ENCODE results near the gene CR1. TPM values are rescaled to one million over a fixed set of nuclear protein-coding genes. Genes with fewer than 3 reads are reported as not detected.
"Not testable (repeated sequence)": the region's sequence is repeated elsewhere in the genome, so short reads cannot be mapped to it uniquely, and the experiment has no call there.

Gene CR1
- total RNA-seq, 1 donor from 2014 or later, result 0.51 TPM

DNA sequence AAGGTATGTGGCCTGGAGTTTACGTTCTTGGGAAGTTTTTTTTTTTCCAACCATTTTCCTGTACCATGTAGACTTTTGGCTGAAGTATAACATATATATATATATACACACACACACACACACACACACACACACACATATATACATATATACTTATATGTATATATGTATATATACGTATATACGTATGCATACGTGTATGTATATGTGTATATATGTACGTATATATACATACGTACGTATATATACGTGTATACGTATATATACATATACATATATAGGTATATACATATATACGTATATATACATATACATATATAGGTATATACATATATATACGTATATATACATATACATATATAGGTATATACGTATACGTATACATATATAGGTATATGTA is 18.9 kb downstream of the CR1 start:
- no peak overlapping the region for H3K4me3 Mint-ChIP-seq (ENCODE audit: unreplicated experiment)
- DNase-seq (ENCODE audit: low spot score), result no peak
- H3K4me1 Mint-ChIP-seq (ENCODE audit: unreplicated experiment), result no peaks in the 10 kb centered on the region
- TF ChIP-seq CTCF (IDR thresholded peaks at IDR 0.05; ENCODE audit: unreplicated experiment), result no peak
- no peaks in the 10 kb centered on the region for H3K27me3 Mint-ChIP-seq (ENCODE audit: unreplicated experiment)
- no peak overlapping the region for H3K27ac Mint-ChIP-seq (ENCODE audit: unreplicated experiment)
- no peaks in the 10 kb centered on the region for H3K9me3 Mint-ChIP-seq (ENCODE audit: unreplicated experiment)
- no peaks in the 10 kb centered on the region for H3K36me3 Mint-ChIP-seq (ENCODE audit: low read depth, unreplicated experiment)

DNA sequence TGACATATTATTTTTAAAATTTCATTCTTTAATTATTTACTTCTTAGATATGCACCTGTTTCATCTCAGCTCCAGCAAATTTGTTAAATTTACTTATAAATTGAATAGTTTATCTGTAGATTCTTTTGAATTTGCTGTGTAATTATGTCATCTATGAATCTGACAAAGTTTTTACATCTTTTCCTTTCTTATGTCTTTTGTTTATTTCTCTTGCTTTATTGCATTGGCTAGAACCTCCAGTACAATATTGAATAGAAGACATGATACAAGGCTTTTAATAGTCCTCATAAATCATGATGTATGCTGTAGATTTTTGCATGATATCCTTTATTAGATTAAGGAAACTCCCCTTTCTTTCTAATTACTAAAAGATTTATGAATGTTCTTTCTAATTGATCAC is 20.8 kb downstream of the CR1 start:
- Mint-ChIP-seq H3K4me3 (ENCODE audit: unreplicated experiment) (no peak overlapping the region), H3K9me3 (ENCODE audit: unreplicated experiment) (no peaks in the 10 kb centered on the region), H3K36me3 (ENCODE audit: low read depth, unreplicated experiment) (no peaks in the 10 kb centered on the region), H3K4me1 (ENCODE audit: unreplicated experiment) (no peaks in the 10 kb centered on the region), H3K27ac (ENCODE audit: unreplicated experiment) (no peak overlapping the region), H3K27me3 (ENCODE audit: unreplicated experiment) (no peaks in the 10 kb centered on the region)
- no peak for TF ChIP-seq CTCF (IDR thresholded peaks at IDR 0.05; ENCODE audit: unreplicated experiment)
- DNase-seq (ENCODE audit: low spot score), result no peak

DNA sequence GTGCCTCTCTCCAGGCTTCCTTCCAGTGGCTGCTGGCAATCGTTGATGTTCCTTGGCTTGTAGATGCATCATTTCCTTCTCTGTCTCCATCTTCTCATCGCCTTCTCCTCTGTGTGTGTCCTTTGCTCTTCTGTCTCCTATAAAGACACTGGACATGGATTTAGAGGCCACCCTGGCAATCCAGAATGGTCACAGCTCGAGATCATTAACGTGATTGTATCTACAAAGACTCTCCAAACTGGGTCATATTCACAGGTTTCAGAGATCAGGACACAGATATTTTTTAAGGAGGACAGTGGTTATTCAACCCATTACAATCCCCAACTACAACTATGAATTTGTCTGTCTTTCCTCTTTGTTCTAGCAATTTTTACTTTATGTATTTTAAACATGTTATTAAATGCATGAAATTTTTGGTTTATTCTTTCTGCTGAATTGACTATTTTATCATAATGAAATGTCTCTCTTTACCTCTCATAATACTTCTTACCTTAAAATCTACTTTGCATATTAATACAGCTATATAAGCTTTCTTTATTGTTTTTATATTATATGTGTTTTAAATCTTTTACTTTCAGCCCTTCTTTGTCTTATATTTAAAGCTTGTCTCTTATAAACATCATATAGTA is 22.8 kb downstream of the CR1 start:
- DNase-seq (ENCODE audit: low spot score), result no peak
- H3K9me3 Mint-ChIP-seq (ENCODE audit: unreplicated experiment), result no peaks in the 10 kb centered on the region
- no peak overlapping the region for H3K4me3 Mint-ChIP-seq (ENCODE audit: unreplicated experiment)
- no peaks in the 10 kb centered on the region for H3K4me1 Mint-ChIP-seq (ENCODE audit: unreplicated experiment)
- H3K27me3 Mint-ChIP-seq (ENCODE audit: unreplicated experiment), result no peaks in the 10 kb centered on the region
- H3K27ac Mint-ChIP-seq (ENCODE audit: unreplicated experiment), result no peak overlapping the region
- no peak for TF ChIP-seq CTCF (IDR thresholded peaks at IDR 0.05; ENCODE audit: unreplicated experiment)
- H3K36me3 Mint-ChIP-seq (ENCODE audit: low read depth, unreplicated experiment), result no peaks in the 10 kb centered on the region

DNA sequence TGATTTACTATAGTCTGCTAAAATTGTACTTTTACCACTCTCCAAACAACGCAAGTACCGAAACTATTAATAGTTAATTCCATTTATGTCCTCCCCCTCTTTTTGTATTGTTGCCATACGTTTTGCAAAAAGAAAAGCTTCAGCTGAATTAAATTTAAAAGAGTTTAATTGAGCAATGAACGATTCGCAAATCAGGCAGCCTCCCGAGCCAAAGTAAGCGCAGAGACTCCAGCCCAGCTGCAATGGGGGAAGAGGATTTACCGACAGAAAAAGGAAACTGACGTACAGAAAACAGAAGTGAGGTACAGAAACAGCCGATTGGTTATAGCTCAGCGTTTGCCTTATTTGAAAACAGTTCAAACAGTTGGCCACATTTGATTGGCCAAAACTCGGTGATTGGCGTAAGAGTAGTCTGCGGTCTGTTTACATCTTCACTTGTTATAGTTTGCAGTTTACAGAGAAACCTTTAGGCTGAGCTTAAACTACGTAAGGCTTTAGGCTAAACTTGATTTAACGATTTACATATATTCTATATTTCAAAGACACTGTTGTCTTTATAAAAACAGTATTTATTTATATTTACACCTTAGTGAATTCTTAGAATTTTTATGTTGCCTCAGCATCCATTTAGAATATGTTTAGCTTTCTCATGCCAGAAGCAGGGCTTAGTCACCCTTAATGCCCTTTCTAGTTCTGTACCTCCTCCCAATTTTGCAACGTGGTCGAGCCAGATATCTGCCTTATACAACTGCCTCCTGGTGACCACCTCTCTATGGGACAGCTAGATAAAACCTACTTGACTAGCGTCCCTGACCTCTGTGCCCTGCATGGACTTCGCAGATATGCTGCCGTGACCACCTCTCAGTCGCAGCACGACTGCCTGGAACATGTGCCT is 23.8 kb downstream of the CR1 start:
- DNase-seq (ENCODE audit: low spot score), result no peak
- H3K36me3 Mint-ChIP-seq (ENCODE audit: low read depth, unreplicated experiment), result no peaks in the 10 kb centered on the region
- H3K27me3 Mint-ChIP-seq (ENCODE audit: unreplicated experiment), result no peaks in the 10 kb centered on the region
- no peak overlapping the region for H3K4me3 Mint-ChIP-seq (ENCODE audit: unreplicated experiment)
- H3K9me3 Mint-ChIP-seq (ENCODE audit: unreplicated experiment), result no peaks in the 10 kb centered on the region
- no peak for TF ChIP-seq CTCF (IDR thresholded peaks at IDR 0.05; ENCODE audit: unreplicated experiment)
- no peaks in the 10 kb centered on the region for H3K4me1 Mint-ChIP-seq (ENCODE audit: unreplicated experiment)
- no peak overlapping the region for H3K27ac Mint-ChIP-seq (ENCODE audit: unreplicated experiment)

DNA sequence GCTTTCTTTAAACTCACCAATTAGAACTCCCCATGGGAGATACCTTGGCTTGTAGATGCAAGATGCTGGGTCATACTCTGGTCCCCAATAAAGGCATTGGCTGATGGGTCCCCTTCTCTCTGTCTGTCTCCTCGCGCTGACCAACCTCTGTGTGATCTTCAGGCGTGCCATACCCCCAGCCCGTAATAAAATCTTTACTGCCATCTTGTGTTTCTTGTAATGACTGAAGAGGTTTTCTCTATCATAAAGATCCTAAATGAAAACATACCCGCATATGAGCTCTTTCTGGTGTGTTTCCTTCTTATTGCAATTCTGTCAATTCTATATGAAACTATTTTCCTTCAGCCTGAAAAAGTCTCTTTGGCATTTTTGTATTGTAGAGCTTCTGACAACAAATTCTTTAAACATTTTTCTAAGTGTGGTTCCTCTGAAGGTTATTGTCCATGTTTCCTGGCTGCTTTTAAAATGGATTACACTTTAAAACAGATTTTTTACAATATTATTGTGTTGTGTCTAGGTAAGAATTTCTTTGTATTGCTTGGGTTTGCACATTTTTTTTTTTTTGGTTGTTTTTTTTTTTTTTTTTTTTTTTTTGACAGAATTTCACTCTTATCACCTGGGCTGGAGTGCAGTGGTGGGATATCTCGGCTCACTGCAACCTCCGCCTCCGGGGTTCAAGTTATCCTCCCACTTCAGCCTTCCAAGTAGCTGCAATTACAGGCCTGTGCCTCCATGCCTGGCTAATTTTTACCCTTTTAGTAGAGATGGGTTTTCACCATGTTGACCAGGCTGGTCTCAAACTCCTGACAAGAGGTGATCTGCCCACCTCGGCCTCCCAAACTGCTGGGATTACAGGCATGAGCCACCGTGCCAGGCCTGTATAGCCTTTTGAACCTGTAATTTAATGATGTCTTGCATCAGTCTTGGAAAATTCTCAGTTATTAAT is 24.7 kb downstream of the CR1 start:
- H3K36me3 Mint-ChIP-seq (ENCODE audit: low read depth, unreplicated experiment); H3K9me3 Mint-ChIP-seq (ENCODE audit: unreplicated experiment); H3K27ac Mint-ChIP-seq (ENCODE audit: unreplicated experiment); H3K27me3 Mint-ChIP-seq (ENCODE audit: unreplicated experiment); H3K4me1 Mint-ChIP-seq (ENCODE audit: unreplicated experiment); DNase-seq (ENCODE audit: low spot score); H3K4me3 Mint-ChIP-seq (ENCODE audit: unreplicated experiment): not testable (repeated sequence)

- not testable (repeated sequence) for H3K27ac Mint-ChIP-seq (ENCODE audit: unreplicated experiment); H3K4me1 Mint-ChIP-seq (ENCODE audit: unreplicated experiment); H3K27me3 Mint-ChIP-seq (ENCODE audit: unreplicated experiment); H3K4me3 Mint-ChIP-seq (ENCODE audit: unreplicated experiment); H3K9me3 Mint-ChIP-seq (ENCODE audit: unreplicated experiment); DNase-seq (ENCODE audit: low spot score); H3K36me3 Mint-ChIP-seq (ENCODE audit: low read depth, unreplicated experiment)
These were observed 29.3 kb downstream of the CR1 start for GRCh38 chr1:207525239-207525638.

- not testable (repeated sequence) for H3K27ac Mint-ChIP-seq (ENCODE audit: unreplicated experiment); DNase-seq (ENCODE audit: low spot score); H3K36me3 Mint-ChIP-seq (ENCODE audit: low read depth, unreplicated experiment); H3K27me3 Mint-ChIP-seq (ENCODE audit: unreplicated experiment); H3K9me3 Mint-ChIP-seq (ENCODE audit: unreplicated experiment); H3K4me1 Mint-ChIP-seq (ENCODE audit: unreplicated experiment); H3K4me3 Mint-ChIP-seq (ENCODE audit: unreplicated experiment)
These were observed 32.4 kb downstream of the CR1 start for GRCh38 chr1:207528401-207528800.

All from endothelial cell (in vitro differentiated cells).